COLO829 (cell line): Measurements from ENCODE around the gene SLIT3.

Experiments
- DNase-seq: peaks from one replicate; pipeline ENCODE4 v3.0.0; 2012; ENCODE audit warnings: low spot score

SLIT3 gene

DNA sequence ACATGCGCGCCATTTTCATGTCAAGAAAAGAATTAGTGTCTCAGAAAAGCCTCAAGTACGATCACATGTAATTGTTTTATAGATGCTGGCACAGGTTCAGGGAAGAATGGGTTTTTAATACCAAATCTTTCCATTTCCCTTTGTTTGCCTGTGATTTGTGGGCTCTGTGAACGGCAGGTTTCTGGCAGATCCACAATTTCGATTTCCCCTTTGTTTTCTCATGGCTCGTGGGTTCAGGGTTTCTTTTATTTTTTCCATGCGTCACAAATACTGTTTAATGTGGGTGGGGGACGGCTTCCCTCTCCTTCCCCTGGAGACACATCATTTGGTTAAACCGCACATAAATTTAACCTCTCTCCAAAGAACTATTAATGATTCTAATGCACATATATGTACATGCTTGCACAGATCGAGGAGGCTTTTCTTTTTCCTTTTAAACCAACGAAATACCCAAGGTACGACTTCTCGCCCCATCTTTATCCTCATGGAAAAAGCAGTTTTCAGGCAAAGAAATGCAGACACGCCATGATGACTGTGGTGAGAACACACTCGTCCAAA lies 195.9 kb downstream of the SLIT3 start:
- no peak for DNase-seq

DNA sequence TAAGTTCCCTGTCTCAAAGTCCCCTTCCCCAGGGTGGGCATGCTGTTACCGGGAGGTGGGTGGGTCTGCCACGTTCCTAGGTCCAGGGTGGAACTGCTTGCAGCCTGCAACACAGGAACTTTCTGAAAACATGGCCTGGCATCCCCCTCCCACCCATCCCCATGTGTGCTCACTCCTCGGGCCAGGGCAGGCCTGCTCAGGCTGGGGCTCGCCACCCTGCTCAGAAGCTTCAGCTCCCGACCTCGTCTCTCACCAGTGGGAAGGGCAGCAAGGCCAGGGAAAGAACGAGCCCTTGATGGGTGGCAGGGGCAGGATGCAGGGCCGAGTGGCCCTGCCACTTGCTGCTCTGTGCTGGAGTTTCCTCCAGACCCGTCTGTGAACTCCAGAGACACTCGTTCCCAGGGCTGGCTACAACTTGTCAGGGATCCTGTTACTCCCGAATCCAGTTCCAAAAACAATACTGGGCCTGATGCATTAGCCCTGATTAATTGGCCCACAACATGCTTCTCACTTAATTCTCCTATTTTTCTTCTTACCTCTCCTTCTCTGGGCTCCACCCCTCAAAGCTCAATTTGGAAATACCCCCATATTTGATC lies 197.3 kb downstream of the SLIT3 start:
- no peak for DNase-seq

- no peak for DNase-seq
Measured at GRCh38 chr5:169101966-169102365, 199.0 kb downstream of the SLIT3 start.

DNA sequence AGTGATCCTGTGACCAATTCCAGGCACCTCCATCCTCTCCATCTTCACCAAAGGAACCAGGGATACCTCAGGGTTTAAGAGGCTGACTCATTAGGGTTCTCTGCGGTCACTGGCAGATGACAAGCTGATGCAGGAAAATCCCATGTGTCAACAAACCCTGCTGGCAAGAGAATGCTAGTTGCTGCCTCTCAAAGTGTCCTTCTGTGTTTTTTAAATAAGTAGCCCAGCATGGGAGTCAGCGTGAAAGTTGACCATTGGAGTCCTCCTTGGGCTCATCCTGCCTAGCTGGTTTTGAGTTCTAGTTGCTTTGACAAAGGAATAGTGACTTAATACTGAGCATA lies 200.2 kb downstream of the SLIT3 start:
- no peak for DNase-seq

DNA sequence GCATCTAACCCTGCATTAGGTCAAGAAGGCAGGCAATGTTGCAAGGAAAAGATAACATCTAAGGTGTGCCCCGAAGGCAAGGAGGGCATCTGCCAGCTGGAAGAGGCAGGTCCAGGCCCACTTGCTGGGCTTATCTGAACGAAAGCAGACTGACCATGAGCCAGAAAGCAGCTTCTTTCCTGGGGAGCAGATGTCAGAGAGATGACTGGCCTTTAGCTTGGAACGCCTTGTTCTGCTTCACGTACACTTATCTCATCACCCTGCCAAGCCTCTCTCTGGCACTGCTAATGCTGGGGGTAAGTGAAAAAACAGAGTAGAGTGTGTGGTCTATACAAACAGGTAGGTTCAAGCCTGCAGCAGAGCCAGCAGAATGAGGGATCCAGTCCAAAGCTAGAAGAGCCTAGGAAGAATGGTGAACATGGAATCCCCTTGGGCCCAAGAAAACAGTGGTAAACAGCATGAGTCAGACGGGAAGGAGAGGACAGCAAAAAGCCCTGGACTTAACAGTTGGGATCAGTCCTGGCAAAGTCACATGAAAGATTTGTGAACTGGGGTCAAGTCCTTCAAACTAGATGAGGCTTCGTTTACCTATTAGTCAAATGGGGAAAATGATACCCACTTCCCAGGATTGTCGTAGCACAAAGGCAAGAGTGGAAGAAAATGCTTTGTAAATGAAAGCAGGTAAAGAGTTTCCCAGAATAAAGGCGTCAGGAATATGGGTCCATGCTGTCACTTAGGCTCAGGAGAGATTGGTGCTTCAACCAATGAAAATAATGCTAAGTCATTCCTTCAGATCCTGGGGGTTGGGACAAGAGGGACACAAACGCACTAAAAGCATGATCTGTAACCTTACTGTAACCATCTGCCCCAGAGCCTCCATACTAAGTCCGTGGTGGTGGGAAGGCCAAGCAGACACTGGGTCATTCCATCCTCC lies 200.9 kb downstream of the SLIT3 start:
- no peak for DNase-seq

DNA sequence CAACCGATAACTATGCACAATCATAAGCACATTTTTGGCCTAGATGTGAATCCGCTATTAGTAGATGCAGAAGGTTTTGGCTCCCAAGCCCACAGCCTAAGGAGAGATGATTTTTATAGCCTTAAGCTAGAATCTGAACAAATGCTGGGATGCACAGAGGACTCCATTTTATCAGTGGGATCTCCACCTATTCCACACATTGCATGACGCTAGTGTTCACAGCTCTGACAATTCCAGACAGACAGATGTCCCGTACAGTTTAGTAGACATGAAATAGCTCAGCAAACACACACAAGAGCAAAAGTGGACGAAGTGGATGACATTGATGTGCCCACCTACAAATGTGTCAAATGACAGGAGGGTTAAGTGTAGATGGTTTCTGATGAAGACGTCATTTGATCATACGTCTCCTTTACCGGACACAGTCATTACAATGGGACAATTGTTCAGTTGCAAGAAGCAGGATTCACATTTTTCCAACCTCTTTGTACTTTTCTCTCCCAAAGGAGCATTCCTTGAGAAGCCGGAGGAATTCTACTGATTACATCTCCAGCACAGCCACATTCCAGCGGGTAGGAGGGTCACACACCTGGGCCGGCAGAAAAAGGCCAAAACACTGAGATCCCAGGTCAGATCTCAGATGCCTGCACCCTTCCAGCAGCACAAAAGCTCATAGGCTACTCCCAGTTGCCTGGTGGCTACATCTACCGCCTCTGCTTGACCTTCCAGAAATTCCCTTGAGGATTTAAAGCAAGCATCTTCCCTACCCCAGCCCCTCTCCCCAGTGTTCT lies 202.4 kb downstream of the SLIT3 start:
- DNase-seq = peak; percentile 43

DNA sequence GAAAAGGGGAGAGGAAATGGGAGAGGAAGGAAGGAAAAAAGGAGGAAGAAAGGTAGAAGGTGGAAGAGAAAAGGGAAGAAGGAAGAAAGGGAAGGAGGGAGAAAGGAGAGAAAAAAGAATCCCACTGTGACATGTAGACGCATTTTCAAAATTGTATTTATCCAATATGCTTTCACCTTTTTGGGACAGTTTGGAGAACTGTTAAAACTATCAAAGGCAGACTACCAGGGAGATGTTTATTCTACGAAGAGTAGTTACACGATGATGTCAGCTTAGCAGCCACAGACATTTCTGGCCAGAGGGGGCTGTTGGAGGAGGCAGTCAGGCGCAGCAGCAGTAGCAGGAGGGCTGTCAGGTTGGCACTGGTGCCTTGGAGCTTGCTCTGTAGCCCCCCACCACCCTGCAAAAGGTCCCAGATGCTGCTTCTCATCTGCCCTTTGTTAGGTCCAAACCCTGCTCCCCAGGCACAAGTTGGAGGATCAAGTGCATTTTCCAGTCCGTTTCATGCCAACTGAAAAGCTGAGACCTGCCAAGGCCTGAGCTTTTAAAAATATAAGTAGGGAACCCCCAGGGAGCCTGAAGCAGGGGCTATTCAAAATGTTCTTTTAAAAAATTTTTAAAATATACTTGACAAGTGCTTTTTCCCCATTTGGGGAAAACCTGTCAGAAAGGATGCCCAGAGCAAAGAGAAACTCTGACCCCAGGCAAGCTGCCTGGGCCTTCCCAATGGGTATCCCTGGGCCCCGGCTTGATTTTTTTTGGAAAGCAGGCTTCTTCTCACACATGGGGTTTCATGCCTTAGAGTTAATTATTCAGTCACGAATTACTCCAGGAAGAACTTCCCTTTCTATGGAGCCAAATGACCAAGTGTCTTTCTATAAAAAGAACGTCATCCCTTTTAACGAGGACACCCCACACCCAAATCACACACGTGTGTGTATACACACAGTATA lies 203.3 kb downstream of the SLIT3 start:
- DNase-seq = no peak

DNA sequence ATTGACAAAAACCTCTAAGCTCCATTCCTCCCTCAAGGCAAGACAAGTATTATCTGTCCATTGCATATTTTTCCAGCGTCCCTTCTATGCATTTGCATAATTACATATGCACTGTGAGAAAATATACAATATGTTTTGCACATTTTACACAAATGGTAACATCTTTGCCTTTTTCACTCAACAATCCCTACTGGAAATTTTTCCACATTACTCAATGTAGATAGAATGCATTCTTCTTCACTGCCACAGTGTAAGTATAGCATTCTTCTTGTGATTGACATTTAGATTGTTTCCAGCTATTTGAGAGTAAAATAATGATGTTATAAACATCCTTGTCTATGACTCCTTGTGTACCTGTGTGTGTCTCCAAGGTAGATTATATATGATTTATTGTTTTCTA lies 205.0 kb downstream of the SLIT3 start:
- DNase-seq = no peak

DNA sequence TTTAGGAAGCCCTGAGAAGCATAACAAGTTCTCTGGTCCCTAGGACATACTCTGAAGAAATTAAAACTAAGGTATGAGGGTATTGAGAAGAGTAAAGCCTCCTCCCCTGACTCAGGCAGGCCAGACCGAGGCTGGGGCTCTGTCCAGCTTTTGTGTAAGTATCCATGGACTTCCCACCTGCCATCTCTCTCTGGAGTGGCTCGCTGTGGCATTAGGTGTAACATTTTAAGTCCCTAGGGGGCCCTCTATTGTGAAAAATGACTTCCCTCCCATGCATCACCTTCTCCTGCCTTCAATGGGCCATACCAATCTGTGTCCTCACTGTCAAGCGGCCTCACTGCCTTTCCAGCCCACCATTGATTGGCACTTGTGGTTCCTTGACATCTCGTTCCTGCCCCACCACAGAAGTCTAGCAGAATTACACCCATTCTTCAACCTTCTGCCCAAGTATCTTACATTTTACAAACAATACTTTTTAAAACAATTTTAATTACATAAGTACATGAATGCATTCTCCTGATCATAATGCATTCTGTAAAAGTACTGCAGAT lies 205.5 kb downstream of the SLIT3 start:
- no peak for DNase-seq

GRCh38 chr5:169094586-169095409 lies 206.1 kb downstream of the SLIT3 start:
- DNase-seq = no peak

DNA sequence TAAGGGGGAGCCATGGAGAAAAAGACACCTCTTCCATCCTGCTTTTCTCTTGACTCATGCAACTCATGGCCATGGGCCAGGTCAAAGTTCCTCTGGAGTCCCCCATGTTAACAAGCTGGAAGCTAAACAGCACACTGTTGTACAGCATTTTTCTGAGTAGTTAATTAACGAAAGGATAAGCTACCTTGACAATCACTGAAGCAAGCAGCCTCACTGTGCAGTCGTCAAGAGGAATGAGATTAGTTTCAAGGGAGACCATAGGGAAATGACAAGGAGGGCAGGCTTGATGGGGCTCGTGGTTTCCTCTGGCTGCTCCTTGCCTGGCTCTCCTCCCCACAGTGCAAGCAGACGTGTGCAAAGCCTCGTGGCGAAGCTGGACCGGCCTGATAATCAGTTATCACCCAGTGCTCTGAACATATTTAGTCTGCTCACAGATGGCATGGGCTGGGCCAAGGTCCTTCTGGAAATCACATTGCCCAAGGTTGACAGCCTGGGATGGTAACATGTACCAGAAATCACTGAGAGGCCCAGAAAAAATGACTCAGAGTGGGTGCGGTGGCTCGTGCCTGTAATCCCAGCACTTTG lies 209.5 kb downstream of the SLIT3 start:
- no peak for DNase-seq

- no peak for DNase-seq
Measured at GRCh38 chr5:169089343-169089742, 211.6 kb downstream of the SLIT3 start.

- DNase-seq = no peak
Measured at GRCh38 chr5:169088028-169088725, 212.8 kb downstream of the SLIT3 start.

GRCh38 chr5:169085636-169086035 lies 215.3 kb downstream of the SLIT3 start:
- no peak for DNase-seq

DNA sequence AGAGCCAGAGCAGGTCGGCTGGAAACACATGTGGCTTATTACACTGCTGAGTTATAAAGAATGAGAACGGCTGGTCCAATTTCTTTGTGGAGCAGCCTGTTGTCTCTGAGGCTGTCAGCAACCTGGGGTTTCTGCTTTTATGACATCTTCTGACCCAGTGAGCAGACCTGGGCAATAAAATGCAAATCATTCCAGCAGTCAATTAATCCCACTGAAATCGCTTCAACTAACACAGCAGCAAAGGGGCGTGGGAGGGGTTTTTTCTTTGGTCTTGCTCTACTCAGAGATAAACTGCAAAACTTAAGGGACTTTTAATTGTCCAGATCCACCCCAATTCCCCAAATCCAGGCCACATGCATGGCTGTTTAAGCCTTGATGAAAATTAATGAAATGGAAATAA lies 215.7 kb downstream of the SLIT3 start:
- no peak for DNase-seq

- no peak for DNase-seq
Measured at GRCh38 chr5:169084775-169085174, 216.2 kb downstream of the SLIT3 start.

DNA sequence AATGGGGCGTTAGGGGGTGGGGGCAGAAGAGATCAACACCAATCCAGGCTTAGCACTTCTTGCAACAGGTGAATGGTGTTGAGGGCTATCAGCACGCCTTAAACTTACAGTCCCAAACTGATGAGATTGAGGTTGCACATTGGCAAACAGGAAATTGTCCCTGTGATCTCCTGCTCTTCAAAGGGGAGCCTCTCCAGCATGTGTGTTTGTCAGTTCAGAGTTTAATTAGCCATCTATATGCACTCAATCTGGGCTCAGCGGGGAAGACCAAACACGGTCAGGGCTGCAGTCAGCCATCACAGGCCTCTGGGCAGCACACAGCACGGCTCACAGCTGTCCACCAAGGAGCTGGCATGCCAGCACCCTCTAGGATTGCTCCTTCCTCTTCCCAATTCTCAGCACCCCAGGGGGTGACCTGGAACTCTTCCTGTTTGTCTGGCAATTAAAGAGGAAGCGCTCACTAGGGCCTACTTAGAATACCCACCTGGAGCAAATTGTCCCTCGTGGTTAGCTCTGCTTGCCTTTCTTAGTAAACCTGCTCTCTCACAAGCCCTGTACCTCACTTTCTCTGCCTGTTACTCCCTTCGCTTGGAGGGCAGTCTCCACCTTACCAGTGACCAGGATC lies 217.4 kb downstream of the SLIT3 start:
- DNase-seq = no peak

GRCh38 chr5:169081000-169081724 lies 219.8 kb downstream of the SLIT3 start:
- no peak for DNase-seq
